ENCODE measurements around the gene FGF8.

FGF8 gene

DNA sequence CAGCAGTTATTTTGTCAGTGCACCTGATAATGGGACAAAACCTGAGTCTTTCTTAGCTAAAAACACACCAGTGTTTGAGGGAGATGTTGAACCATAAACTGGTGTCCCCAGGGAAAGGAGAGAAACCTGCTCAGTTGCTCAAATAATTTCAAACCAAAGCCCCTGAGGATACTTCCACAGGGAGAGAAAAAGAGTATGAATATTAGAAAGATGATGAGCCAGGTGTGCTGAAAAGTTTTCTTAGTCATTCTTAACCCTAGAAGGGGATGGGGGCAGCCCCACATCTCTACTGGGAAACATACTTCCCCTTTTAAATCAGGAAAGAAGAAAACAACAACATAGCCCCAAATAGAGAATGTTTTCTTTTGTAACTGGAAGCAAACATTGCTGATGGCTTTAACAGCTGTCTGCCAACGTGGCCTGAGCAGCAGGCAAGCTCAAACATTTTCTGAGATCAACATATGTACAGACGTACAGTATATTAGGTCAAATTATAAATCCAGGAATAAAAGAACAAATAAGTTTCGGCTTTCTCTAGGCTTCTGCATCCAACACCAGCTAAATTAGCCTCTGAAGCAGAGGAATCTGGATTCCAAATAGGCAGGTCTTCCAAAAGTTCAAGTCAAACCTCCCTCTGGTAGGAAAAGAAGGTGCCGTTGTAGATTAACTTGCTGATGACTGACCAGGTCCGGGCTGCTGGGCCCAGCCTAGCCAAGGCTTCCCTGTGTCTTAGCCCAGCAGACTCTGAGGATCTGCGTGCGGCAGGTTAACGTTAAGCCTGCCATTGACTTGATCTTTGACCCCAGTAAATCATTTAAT, 50.4 kb downstream of the FGF8 start:
- DNase-seq (ENCODE audit: low read depth), result no peak

DNA sequence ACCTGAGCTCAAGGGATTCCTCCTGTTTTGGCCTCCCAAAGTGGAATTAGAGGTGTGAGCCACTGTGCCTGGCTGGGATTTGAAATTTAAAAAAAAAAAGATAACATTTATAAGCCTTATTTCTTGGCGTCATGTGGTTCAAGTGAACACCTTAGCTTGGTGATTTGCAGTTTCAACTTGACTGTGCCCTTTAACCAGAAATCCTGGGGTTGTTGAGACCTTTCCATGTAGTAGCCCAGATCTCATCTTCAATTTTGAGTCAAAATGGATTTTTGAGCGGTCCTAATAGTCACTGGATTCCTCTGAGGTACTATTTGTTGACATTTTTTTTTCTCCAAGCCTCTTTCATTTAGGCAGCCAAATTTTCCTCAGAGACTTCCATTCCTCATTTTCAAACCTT, 51.5 kb downstream of the FGF8 start:
- DNase-seq (ENCODE audit: low read depth), result no peak

DNA sequence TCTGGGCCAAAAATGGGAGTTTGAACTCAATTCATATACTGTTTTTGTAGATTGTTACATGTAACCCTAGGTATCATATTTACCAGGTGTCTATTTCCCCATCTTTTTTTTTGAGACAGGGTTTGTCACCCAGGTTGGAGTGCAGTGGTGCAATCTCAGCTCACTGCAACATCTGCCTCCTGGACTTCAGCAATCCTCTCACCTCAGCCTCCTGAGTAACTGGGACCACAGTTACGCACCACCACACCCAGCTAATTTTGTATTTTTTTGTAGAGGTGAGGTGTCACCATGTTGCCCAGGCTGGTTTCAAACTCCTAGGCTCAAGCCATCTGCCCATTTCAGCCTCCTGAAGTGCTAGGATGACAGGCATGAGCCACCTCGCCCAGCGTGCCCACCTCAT, 52.7 kb downstream of the FGF8 start:
- DNase-seq (ENCODE audit: low read depth), result no peak

DNA sequence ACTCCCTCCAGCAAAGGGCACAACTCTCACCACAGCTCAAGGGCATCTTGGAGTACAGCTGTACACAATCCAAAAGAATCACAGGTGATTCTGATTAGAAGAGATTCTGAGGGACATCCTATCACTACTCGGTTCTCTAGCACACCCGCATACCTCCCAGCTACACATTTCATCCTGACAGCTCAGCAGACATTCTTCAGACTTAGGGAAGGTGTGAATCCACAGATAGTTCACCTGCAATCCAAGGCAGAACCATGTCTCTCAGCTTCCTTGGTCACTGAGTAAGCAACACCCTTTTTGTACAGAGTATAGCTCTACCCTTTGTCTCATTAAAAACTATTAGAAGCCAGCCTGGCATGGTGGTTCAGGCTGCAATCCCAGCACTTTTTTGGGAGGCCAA, 54.1 kb downstream of the FGF8 start:
- no peak for DNase-seq (ENCODE audit: low read depth)

DNA sequence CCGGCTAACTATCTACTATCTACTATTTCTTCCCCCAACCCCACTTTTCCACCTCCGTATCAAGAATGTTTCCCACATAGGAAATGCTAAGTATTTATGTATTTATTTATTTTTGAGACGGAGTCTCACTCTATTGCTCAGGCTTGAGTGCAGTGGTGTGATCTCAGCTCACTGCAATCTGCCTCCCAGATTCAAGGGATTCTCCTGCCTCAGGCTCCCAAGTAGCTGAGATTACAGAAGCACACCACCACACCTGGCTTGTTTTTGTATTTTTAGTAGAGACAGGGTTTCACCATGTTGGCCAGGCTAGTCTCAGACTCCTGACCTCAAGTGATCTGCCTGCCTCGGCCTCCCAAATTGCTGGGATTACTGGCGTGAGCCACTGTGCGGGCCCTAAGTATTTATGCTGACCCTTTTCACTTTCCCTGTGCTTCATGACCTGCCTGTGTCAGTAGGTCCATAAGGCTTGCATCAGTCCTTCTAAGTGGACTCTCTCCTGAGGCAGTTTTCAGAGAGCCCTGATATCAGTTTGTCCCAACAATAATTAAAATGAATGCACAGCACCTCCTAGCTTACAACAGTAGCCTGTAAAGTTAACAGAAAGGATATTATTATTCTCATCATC, 55.2 kb downstream of the FGF8 start:
- DNase-seq (ENCODE audit: low read depth), result no peak
